Muscle of leg (tissue), 11 donors: ENCODE data around the gene SLC9B2. TPM values are rescaled to one million over a fixed set of nuclear protein-coding genes. Genes with fewer than 3 reads are reported as not detected.
"Not testable (repeated sequence)": the region's sequence is repeated elsewhere in the genome, so short reads cannot be mapped to it uniquely, and the experiment has no call there.

ENCODE experiments used
- DNase-seq: peaks from one replicate; pipeline ENCODE4 v3.0.0; 2013
- H3K27ac ChIP-seq: one replicate; pipeline ENCODE4 v1.5.1; 2013; ENCODE audit warnings: mild to moderate bottlenecking, low read length, control low read depth
- H3K27me3 ChIP-seq: one replicate; pipeline ENCODE4 v1.6.1; 2013; ENCODE audit warnings: low read length; ENCODE audit not compliant: control insufficient read depth, insufficient read depth
- H3K36me3 ChIP-seq: one replicate; pipeline ENCODE4 v1.6.1; 2013; ENCODE audit warnings: low read length; ENCODE audit not compliant: control insufficient read depth, insufficient read depth
- H3K4me1 ChIP-seq: one replicate; pipeline ENCODE4 v1.6.1; 2013; ENCODE audit warnings: low read length; ENCODE audit not compliant: control insufficient read depth, insufficient read depth
- H3K4me3 ChIP-seq: one replicate; pipeline ENCODE4 v1.5.1; 2013; ENCODE audit warnings: low read length, control low read depth
- H3K9me3 ChIP-seq: replicated peaks from 2 replicates; pipeline ENCODE4 v1.6.1; 2013; ENCODE audit warnings: low read depth, low read length; ENCODE audit not compliant: control insufficient read depth
- WGBS: methylation state at CpG from one replicate; pipeline ENCODE4 v1.1.5; 2013; ENCODE audit warnings: missing lambda C conversion rate; ENCODE audit not compliant: insufficient coverage; 5-methylcytosine and 5-hydroxymethylcytosine counted together
- polyA plus RNA-seq, 8 donors: library from polyadenylated mRNA; unstranded; fragments of 120-200 nt; gene quantifications; one replicate each; pipeline versions ENCODE4 v1.2.1 to v1.2.3, GENCODE V29; 2013; ENCODE audit warnings: inconsistent platforms in 1 of 8, low replicate concordance in 1 of 8; ENCODE audit not compliant: insufficient read length in 8 of 8, insufficient read depth in 1 of 8
- total RNA-seq: library from RNA; stranded (reverse); fragments of 120-200 nt; gene quantifications from one replicate; pipeline ENCODE4 v1.2.4, GENCODE V29; 2013

SLC9B2 gene
- total and polyA plus RNA-seq, 9 donors = 8.4 to 11.9 (median 10.1) TPM

DNA sequence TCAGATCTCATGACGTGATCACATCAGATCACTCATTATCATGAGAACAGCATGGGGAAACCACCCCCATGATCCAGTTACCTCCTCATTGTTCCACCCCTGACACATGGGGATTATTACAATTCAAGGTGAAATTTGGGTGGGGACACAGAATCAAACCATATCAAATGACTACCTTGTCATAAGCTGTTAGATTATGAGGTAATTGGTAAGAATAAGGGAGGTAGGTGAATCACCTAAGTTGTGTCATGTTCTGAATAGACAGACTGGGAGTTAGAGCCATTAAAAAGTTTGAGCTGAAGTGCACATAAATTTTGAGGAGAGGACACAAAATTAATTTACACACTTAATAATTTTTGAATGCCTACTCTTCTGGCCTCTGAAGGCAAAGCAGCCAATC lies 81.8 kb downstream of the SLC9B2 start:
- no peak overlapping the region for H3K4me3 ChIP-seq
- DNase-seq = no peak
- H3K27me3 ChIP-seq = no peaks in the 10 kb centered on the region
- no peaks in the 10 kb centered on the region for H3K36me3 ChIP-seq
- H3K27ac ChIP-seq = no peak overlapping the region
- peaks cover 3% of the 10 kb centered on the region for H3K9me3 ChIP-seq
- no CpG with 5 or more reads among the region's 1 CpG for WGBS
- H3K4me1 ChIP-seq = no peaks in the 10 kb centered on the region

DNA sequence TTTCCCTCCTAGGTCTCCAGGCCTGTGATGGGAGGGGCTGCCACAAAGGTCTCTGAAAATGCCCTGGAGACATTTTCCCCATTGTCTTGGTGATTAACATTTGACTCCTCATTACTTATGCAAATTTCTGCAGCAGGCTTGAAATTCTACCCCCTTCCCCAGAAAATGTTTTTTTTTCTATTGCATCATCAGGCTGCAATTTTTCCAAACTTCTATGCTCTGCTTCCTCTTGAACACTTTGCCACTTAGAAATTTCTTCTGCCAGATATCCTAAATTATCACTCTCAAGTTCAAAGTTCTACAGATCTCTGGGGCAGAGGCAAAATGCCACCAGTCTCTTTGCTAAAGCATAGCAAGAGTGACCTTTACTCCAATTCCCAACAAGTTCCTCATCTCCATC lies 82.6 kb downstream of the SLC9B2 start:
- not testable (repeated sequence) for H3K9me3 ChIP-seq, H3K27ac ChIP-seq, H3K4me1 ChIP-seq, DNase-seq, H3K36me3 ChIP-seq, H3K27me3 ChIP-seq, H3K4me3 ChIP-seq

DNA sequence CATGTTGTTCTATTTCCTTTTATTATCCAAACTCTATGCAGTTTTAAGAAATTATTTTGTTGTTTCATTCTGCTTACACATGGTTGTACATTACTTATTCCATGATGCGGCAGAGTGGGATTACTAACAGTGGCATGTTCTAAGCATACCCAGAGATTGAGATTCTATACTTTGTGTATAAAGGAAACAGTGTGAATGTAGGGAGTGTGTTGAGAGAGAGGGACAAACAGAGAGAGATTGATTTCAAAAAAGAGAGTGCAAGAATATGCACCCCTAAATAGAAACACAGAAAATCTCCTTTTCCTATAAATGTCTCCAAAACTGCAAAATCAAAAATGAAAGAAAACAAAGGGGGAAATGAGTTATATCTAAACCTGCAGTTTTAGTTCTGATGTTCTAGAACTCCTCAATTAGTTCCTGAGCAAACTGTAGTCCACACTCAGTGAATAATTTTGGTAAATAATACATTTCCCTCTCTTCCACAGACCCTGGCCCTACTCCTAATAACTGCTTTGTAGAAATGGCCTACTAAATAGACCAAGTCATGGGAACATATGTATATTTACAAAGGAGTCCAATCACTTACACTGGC lies 88.0 kb downstream of the SLC9B2 start:
- Histone ChIP-seq H3K27me3 (no peaks in the 10 kb centered on the region), H3K9me3 (peaks cover under 1% of the 10 kb centered on the region), H3K4me3 (no peak overlapping the region), H3K27ac (no peak overlapping the region), H3K4me1 (no peaks in the 10 kb centered on the region), H3K36me3 (no peaks in the 10 kb centered on the region)
- DNase-seq = no peak
- no CpG with 5 or more reads among the region's 1 CpG for WGBS

DNA sequence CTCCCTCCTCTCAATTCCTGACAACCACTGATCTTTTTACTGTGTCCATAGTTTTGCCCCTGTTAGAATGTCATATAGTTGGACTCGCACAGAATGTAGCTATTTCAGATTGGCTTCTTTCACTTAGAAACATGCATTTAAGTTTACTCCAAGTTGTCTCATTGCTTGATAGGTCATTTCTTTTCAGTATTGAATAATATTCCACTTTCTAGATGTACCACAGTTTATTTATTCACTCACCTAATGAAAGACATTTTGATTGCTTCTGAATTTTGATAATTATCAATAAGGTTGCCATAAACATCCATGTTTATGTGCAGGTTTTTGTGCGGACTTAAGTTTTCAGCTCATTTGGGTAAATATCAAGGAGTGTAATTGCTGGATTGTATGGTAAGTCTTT lies 95.6 kb downstream of the SLC9B2 start:
- peaks cover 2% of the 10 kb centered on the region for H3K9me3 ChIP-seq
- H3K27ac ChIP-seq = no peak overlapping the region
- DNase-seq = no peak
- no peak overlapping the region for H3K4me3 ChIP-seq
- H3K27me3 ChIP-seq = no peaks in the 10 kb centered on the region
- no peaks in the 10 kb centered on the region for H3K4me1 ChIP-seq
- 100% methylated on average over 1 of the region's 2 CpGs for WGBS
- H3K36me3 ChIP-seq = no peaks in the 10 kb centered on the region

Other genes with a start within 250 kb of the SLC9B2 start
- 262 TPM for gene UBE2D3, start 249.2 kb downstream of the SLC9B2 start, total RNA-seq
- gene UBE2D3, start 249.2 kb downstream of the SLC9B2 start, polyA plus RNA-seq = 100 to 1,000 TPM; 216 to 281 (median 261) TPM
- 15.4 TPM for gene CISD2, start 207.8 kb downstream of the SLC9B2 start, total RNA-seq
- gene CISD2, start 207.8 kb downstream of the SLC9B2 start, polyA plus RNA-seq = 10 to 100 TPM; 22.8 to 29.6 (median 26.4) TPM
- gene SLC9B1, start 57.1 kb downstream of the SLC9B2 start, total RNA-seq = 2.6 TPM
- gene SLC9B1, start 57.1 kb downstream of the SLC9B2 start, polyA plus RNA-seq = 1 to 10 TPM; 1.4 to 2.5 (median 1.7) TPM
- gene BDH2, start 23.1 kb upstream of the SLC9B2 start, total RNA-seq = 66.2 TPM
- gene BDH2, start 23.1 kb upstream of the SLC9B2 start, polyA plus RNA-seq = 10 to 100 TPM; 34.1 to 54.1 (median 45.4) TPM
- 6.0 TPM for gene CENPE, start 121.6 kb upstream of the SLC9B2 start, total RNA-seq
- gene CENPE, start 121.6 kb upstream of the SLC9B2 start, polyA plus RNA-seq = 10 to 100 TPM in 1 of 8 donors, 1 to 10 TPM in 7; 4.6 to 10.7 (median 7.6) TPM